Breast epithelium (tissue), 3 donors: Measurements from ENCODE around the gene TAF11.

Source experiments
- POLR2A ChIP-seq: fragments of 450-650 bp; IDR thresholded peaks from one replicate; pipeline ENCODE4 v1.6.1; 2016; ENCODE audit warnings: antibody characterized with exemption, mild to moderate bottlenecking, moderate library complexity
- TF ChIP-seq, protein P1 (sequence below), 3 donors: fragments of 450-650 bp; IDR thresholded peaks; one replicate each; pipeline ENCODE4 v1.5.1; 2016 to 2017; ENCODE audit warnings: antibody characterized with exemption in 3 of 3, mild to moderate bottlenecking in 3 of 3, moderate library complexity in 3 of 3

- TF ChIP-seq, protein P1, sequence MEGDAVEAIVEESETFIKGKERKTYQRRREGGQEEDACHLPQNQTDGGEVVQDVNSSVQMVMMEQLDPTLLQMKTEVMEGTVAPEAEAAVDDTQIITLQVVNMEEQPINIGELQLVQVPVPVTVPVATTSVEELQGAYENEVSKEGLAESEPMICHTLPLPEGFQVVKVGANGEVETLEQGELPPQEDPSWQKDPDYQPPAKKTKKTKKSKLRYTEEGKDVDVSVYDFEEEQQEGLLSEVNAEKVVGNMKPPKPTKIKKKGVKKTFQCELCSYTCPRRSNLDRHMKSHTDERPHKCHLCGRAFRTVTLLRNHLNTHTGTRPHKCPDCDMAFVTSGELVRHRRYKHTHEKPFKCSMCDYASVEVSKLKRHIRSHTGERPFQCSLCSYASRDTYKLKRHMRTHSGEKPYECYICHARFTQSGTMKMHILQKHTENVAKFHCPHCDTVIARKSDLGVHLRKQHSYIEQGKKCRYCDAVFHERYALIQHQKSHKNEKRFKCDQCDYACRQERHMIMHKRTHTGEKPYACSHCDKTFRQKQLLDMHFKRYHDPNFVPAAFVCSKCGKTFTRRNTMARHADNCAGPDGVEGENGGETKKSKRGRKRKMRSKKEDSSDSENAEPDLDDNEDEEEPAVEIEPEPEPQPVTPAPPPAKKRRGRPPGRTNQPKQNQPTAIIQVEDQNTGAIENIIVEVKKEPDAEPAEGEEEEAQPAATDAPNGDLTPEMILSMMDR (IDR thresholded peaks at IDR 0.05): no peak
- TF ChIP-seq POLR2A: no peak
These were observed 17.3 kb upstream of the TAF11 start for GRCh38 chr6:34904990-34905613.
